CD4-positive, alpha-beta T cell treated with Interleukin-17A for 1 hour (primary cell): ENCODE measurements around the gene NPIPB9.
A peak's percentile ranks its signal among the peaks of the same experiment; 100 is the strongest.
"Not testable (repeated sequence)": the region's sequence is repeated elsewhere in the genome, so short reads cannot be mapped to it uniquely, and the experiment has no call there.

Source experiments
- DNase-seq: peaks from one replicate; pipeline ENCODE4 v3.0.0-alpha.2; 2020

Gene NPIPB9

DNA sequence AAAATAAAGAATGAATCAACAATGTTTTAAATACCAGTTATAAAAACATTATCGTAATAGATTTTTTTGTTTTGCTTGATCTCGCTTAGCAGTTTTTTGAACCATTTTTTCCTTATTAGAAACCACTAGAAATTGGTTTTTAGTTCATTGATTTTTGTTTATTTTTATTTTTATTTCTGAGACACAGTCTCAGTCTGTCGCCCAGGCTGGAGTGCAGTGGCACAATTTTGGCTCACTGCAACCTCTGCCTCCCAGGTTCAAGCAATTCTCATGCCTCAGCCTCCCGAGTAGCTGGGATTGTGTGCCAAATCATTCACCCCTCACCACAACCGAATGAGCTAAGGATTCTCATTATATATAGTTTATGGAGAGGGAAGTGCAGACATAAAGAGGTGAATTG, at the start of gene NPIPB9:
TSS of gene NPIPB9 (plus strand) at position 301 of the 400 bp plus-strand sequence.
- not testable (repeated sequence) for DNase-seq

DNA sequence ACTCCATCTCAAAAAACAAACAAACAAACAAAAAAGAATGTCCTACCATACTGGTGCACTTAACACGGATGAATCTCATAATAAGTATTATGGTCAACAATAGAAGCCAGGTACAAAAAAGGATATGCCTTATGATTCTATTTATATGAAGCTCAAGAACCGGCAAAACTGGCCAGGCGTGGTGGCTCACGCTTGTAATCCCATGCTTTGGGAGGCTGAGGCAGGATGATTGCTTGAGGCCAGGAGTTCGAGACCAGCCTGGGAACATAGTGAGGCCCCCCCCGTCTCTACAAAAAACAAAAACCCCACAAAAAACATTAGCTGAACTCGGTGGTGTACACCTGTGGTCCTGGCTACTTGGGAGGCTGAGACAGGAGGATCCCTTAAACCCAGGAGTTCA, 47.3 kb upstream of the NPIPB9 start:
- not testable (repeated sequence) for DNase-seq

DNA sequence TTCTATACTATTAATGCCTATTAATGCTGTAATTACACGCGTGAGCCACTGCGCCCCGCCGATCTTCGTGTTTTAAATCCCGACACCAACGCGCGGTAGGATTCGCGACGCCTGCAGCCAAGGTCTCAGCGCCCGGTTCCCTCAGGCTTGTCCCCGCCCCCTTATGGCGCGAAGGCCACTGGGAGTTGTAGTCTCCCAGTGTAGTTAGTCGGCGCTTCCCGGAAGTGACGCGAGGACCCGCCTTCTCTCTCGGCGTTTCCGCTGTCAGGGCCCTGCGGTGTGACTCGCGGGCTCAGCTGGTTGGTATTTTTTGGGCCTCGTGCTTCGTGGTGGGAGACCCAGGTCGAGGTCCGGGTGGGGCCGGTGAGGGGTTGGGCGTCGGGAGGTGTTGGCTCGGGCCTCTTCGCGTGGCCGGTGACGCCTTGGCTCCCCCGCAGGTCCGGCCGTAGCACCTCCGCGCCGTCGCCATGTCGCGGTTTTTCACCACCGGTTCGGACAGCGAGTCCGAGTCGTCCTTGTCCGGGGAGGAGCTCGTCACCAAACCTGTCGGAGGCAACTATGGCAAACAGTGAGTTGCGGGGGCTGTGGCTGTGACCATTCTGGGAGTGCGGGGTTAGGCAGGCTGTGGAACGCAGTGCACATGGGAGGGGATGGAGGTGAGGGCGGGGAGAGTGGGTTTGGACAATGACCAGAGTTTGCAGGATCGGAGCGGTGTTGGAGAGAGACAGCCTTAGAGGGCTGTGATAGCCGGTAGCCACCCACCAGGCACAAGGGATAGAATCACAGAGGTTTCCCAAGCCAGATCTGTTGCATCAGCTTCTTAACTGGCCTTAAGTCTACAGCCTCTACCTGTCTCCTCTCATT, 40.1 kb upstream of the NPIPB9 start, which contains the start of gene EIF3C:
TSS of gene EIF3C (plus strand) at position 245 of the 864 bp plus-strand sequence. CDS start at position 468, 223 bp downstream.
- not testable (repeated sequence) for DNase-seq

DNA sequence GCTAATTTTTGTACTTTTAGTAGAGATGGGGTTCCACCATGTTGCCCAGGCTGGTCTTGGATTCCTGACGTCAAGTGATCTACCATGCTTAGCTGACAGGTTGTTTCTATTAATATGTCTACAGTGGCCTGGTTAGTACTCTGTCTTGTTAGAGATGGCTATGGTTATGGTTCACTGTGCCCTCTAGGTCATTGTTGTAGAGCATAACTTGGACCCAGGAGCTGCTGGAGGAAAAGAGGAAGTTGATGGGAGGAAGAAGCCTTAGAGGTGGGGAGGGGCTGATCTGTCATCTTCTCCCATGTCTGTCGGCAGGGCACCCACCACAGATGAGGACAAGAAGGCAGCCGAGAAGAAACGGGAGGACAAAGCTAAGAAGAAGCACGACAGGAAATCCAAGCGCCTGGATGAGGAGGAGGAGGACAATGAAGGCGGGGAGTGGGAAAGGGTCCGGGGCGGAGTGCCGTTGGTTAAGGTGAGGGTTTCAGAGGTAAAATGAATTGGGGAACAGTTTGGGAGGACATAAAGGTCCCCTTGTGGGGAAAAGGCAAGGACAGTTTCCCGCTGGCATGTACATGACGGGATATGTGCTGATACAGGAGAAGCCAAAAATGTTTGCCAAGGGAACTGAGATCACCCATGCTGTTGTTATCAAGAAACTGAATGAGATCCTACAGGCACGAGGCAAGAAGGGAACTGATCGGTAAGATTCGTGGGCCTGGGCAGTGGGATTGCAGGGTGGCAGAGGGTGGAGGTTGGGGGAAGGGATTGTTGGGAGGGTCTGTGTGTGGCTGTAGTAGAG, 28.5 kb upstream of the NPIPB9 start:
- not testable (repeated sequence) for DNase-seq

DNA sequence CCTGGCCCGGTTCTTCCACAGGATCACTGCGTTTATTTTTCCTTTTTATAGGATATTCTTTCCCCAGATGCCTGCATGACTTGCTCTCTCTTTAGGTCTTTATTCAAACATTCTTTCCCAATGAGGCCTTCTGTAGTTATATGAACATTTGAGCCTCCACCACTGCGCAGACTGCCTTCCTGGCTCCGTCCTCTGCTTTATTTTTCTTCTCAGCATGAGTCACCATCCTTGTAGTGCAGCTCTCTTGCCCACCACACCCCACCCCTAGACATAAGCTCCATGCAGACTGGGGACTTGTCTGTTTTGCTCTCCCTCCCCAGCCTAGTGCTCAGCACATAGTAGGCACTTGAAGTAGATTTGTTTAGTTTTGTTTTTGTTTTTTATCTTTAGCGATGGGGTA, 20.3 kb upstream of the NPIPB9 start:
- not testable (repeated sequence) for DNase-seq

DNA sequence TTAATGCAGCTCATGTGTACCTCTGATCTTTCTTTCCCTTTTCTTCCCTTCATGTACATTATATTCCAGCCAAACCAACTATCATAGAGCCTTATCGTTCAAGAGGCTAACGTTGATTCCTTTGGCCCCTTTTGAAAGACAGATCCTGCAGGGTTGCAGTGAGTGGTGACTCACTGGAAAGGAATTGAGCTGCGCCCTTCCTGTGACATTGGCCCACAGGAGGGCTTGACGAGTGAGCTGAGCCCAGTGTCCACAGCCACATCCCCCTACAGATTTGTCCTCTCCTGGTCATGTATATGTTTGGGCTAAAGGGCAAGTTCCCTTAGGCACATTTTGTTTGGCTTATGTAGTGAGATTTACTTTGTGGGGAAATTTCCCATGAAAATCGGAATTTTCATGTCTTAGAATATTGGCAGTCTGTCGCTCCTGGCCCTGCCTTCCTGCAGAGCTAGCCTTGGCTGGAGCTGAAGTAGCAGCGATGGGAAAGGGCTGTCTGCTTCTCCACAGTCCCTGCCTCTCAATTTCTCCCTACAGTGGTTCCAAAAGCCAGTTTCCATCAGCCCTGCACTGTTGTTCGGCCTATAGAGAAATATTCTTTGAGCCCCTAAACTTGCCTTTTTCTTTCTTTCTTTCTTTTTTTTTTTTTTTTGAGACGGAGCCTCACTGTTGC, 19.0 kb upstream of the NPIPB9 start:
- not testable (repeated sequence) for DNase-seq

DNA sequence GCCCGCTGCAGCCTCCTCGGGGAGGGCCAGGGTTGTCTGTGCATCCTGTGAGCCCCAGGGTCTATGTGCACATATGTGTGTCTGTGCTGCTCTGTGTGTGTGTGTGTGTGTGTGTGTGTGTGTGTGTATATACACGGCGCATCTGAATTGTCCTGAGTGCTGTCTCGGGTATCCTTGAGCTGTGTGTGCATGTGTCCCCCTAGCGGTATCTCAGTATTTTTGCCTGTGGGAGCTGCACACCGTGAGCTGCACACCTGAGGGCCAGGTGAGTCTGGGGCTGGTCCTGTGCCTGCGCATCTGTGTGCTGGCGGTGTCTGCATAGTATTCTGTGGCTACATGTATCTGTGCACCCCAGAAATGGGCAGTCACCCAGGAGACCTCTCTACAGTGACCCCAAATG, 11.8 kb upstream of the NPIPB9 start:
- DNase-seq: not testable (repeated sequence)

DNA sequence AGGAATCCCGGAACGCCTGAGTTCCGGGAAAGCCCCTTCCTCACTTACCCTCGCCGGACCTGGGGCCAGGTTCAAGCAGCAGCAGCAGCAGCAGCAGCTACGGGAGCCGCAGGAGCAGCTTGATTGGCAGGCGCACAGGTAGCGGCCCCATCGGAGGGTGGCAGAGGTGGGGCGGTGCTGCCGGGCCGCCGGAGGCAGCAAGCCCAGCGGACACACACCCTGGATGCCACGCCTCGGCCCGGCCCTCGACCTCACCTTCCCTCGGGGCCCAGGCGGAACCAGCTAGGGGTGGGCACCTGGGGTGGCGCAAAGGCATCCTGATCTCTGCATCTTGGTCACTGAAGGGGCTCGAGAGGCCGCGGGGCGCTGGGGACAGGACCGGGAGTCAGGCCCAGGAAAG, 11.0 kb upstream of the NPIPB9 start:
- not testable (repeated sequence) for DNase-seq

DNA sequence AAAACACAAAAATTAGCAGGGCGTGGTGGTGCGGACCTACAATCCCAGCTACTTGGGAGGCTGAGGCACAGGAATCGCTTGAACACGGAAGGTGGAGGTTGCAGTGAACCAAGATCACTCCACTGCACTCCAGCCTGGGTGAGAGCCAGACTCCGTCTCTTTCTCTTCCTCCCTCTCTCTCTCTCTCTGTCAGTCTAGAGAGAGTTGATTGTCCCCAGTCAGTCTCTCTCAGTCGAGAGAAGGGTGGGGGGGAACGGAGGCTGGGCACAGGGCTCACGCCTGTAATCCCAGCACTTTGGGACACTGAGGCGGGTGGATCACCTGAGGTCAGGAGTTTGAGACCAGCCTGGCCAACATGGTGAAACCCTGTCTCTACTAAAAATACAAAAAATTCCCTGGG, 10.3 kb upstream of the NPIPB9 start:
- not testable (repeated sequence) for DNase-seq

DNA sequence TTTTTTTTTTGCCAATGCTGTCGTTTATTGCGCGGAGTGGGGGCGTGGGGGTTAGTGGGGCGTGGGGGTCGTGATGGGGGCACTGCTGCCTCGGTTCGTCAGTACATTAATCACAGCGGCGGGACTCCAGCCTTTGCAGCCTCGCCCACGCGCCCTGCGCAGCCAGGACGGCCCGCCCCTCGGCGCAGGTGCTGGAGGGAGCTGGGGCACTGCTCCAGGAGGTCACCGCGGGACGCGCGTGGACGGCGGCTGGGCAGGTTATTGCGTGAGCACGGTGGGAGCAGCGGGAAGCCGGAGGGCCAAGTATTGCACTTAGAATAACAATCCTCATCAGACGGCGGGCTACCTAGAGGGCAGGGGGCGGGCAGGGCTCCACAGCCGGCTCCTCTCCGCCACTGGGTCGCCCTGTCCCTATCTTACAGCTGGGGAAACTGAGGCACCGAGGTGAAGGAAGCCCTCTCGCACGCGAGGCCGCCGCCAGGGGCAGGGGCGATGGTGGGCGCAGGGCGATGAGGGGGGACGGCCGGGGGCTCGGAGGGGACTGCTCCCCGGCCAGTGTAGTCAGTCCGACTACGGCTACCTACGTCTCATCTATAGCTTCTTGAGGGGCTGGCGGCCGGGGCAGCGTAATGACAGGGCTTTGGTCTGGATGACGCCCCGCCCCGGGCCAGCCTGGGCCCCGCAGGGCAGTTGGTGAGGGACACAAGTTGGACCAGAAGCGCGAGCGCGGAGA, 4.8 kb upstream of the NPIPB9 start:
- not testable (repeated sequence) for DNase-seq

DNA sequence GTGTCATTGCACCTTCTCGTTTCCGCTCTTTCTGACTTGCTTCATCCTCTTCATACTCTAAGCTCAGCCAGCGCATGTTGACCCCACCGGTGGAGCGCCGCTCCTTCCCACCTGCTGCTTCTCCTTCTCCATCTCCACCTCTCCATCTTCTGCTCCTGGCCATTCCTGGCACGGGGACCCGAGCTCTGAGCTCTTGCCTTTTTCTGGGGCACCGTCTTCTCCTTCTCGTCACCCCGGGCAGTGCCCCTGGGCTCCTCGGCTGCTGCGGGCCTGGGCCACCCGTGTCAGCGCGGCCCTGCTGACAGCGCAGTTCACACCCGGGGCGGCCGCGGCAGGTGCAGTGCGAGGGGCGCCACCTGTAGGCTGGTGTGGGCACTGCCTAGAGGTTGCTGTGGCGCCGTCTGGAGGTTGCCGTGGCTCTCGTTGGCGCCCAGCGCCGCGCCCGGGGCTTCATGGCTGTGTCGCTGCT, 1.6 kb upstream of the NPIPB9 start:
- peak; percentile 61 for DNase-seq

DNA sequence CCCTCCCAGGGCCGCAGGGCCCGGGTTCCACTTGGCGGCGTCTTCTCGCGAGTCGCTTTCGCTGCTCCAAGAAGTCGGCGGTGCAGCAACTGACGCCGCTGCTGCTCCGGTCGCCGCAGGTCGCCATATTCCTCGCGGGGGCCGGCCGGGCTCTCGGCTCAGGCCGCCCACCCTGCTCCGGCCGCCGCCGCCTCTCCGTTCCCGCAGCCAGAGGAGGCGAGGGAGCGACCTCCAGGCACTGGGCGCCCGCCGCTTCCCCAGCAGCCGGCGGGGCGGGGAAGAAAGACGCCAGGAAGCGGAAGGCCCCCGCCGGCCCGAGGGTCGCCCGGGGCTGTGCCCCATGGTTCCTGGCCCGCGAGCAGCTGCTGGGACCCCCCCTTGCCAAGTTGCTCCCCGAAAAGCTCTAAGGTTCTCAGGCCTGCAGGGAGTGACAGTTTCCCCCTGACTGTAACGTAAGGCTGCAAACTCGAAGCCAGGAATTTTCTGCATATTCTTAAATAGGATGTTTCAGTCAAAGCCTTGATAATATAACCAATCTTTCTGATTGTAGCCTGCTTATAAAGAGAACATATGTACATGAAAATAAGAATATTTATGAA, 1.0 kb upstream of the NPIPB9 start:
- DNase-seq: not testable (repeated sequence)

DNA sequence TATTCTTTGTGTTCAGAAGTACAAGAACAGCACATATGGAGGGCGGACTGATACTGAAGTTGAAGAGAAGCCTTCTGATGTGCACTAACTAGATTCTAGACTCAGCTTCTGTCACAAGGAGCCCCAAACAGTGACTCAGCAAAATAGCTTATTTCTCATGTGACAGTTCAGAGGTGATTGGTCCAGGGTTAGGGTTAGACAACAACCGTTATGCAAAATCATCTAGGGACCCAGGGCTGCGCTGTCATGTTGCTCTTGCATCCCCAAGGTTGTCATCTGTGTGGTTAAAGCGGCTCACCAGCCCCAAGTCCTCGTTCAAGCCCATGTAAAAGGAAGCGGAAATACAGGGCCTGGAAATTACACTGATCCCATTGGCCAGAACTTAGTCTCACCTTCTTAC, 30.1 kb downstream of the NPIPB9 start:
- DNase-seq: not testable (repeated sequence)

DNA sequence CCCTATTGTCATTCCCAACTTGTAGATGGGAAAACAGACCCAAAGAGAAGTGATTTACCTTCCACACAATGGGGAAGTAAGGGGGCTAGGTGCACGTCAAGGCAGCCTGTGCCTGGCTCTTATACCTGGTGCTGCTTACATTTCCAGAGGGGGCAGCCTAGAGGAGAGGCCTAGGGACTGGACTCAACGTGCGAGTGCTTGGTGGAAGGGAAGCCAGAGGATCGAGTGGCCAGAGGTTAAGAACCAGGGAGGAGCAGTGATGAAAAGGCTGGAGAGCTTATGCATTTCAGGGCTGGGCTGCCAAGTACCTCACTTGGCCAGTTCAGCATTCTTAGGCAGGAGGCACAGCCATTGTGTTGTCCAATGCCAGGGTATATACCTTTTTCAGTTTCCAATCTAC, 30.8 kb downstream of the NPIPB9 start:
- not testable (repeated sequence) for DNase-seq

DNA sequence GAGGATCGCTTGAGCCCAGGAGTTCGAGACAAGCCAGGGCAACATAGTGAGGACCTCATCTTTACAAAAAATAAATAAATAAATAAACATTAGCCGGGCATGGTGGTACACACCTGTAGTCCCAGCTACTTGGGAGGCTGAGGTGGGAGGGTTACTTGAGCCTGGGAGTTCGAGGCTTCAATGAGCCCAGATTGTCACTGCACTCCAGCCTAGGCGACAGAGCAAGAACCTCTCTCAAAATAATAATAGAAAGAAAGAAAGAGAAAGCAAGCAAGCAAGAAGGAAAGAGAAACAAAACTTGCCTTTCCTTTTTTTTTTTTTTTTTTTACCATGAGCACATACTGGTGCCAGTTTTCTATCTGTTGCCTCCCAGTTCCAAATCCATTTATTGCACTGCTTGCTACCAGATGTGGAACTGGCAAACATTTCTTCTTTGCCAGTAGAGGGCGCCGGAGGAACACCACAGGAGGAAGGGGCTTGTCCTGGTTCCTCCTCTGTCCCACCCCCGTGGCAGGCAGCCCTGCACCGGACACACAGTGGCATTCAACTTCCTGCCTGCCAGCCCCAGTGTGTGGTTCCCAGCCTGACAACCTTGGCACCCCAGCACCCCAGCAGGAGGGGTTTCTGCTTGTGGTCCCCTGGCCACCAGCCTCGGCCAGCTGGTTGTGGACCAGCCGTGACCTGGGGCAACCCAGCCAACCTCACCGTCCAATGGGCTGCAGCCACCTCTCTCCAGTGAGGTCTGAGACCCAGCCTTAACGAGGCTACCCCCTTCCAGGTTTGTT, 50.8 kb downstream of the NPIPB9 start:
- DNase-seq: peak; percentile 80

DNA sequence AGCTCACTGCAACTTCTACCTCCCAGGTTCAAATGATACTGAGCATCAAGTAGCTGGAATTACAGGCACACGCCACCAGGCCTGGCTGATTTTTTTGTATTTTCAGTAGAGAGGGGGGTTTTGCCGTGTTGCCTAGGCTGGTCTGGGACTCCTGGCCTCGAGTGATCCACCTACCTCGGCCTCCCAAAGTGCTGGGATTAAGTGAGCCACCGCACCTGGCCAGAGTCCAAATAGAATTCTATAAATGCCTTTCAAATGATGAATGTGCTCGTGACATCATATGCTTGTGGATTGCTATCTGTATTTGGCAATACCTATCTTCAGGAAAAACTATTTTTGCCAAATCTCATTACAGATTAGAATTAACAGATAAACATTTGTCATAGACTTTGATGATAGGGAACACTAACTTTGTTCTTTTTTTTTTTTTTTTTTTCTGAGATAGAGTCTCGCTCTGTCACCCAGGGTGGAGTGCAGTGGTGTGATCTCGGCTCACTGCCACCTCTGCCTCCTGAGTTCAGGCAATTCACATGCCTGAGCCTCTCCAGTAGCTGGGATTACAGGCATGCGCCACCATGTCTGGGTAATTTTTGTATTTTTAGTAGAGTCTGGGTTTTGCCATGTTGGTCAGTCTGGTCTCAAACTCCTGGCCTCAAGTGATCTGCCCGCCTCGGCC, 56.0 kb downstream of the NPIPB9 start:
- DNase-seq: not testable (repeated sequence)

DNA sequence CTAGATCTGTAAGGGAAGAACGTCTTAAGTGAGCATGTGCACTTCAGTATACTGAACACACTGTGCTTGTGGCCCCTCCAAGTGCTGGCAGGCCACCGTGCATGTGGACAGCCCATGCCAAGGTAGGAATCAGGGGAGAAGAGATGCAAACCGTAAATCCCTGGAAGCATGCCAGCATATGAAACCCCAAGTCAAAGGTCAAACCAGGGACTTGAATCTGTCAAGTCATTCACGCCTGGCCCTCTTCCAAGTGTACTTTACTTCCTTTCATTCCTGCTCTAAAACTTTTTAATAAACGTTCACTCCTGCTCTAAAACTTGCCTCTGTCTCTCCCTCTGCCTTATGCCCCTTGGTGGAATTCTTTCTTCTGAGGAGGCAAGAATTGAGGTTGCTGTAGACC, 68.4 kb downstream of the NPIPB9 start:
- no peak for DNase-seq

DNA sequence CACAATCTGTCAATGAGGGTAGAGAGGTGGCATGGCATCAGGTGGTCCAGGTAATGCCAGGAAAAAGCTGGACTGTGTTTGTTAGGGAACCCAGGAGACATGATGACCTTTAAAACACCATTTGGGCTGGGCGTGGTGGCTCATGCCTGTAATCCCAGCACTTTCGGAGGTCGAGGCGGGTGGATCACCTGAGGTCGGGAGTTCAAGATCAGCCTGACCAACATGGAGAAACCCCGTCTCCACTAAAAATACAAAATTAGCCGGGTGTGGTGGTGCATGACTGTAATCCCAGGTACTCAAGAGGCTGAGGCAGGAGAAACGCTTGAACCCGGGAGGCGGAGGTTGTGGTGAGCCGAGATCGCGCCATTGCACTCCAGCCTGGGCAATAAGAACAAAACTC, 69.0 kb downstream of the NPIPB9 start:
- DNase-seq: not testable (repeated sequence)

DNA sequence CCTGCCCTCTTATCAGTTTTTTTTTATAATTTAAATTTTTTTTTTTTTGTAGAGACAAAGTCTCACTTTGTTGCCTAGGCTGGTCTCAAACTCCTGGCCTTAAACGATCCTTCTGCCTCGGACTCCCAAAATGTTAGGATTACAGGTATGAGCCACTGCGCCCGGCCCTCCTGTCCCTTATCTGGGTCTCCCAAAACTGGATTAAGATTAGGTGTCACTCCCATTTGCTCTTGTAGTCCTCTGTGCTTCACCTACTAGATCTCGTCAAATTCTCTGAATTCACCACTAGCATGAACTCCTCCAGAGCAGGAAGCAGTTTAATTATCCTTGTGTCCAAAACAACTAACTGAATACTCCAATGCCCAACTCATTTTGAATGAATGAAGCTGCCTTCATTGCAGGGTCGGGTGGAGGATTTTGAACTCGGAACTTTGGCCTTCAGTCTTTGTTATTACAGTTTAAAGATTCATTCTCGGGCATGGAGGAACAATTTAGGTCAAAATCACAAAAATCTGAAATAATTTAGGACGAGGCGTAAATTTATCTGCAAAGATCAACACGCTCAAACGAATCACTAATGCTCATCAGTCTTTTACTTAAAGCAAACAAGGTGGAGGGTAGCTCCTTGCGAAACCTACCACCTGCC, 70.4 kb downstream of the NPIPB9 start:
- no peak for DNase-seq
